Suppressor macrophage (primary cell): Measurements from ENCODE around the gene NCKAP1.
A peak's percentile ranks its signal among the peaks of the same experiment; 100 is the strongest.
"Not testable (repeated sequence)": the region's sequence is repeated elsewhere in the genome, so short reads cannot be mapped to it uniquely, and the experiment has no call there.

Experiments used
- DNase-seq, 4 experiments: peaks; one replicate each; pipeline ENCODE4 v3.0.0-alpha.2; 2020 to 2022
- total RNA-seq, 17 experiments: gene quantifications; one replicate each; lab custom pipeline; 2026; ENCODE audit warnings: mixed read lengths in 6 of 17, inconsistent platforms in 3 of 17; lab: John Stamatoyannopoulos, UW

Gene NCKAP1, protein sequence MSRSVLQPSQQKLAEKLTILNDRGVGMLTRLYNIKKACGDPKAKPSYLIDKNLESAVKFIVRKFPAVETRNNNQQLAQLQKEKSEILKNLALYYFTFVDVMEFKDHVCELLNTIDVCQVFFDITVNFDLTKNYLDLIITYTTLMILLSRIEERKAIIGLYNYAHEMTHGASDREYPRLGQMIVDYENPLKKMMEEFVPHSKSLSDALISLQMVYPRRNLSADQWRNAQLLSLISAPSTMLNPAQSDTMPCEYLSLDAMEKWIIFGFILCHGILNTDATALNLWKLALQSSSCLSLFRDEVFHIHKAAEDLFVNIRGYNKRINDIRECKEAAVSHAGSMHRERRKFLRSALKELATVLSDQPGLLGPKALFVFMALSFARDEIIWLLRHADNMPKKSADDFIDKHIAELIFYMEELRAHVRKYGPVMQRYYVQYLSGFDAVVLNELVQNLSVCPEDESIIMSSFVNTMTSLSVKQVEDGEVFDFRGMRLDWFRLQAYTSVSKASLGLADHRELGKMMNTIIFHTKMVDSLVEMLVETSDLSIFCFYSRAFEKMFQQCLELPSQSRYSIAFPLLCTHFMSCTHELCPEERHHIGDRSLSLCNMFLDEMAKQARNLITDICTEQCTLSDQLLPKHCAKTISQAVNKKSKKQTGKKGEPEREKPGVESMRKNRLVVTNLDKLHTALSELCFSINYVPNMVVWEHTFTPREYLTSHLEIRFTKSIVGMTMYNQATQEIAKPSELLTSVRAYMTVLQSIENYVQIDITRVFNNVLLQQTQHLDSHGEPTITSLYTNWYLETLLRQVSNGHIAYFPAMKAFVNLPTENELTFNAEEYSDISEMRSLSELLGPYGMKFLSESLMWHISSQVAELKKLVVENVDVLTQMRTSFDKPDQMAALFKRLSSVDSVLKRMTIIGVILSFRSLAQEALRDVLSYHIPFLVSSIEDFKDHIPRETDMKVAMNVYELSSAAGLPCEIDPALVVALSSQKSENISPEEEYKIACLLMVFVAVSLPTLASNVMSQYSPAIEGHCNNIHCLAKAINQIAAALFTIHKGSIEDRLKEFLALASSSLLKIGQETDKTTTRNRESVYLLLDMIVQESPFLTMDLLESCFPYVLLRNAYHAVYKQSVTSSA
- total RNA-seq: 16.4 to 58.7 (median 37.9) reads per million in 17 experiments

DNA sequence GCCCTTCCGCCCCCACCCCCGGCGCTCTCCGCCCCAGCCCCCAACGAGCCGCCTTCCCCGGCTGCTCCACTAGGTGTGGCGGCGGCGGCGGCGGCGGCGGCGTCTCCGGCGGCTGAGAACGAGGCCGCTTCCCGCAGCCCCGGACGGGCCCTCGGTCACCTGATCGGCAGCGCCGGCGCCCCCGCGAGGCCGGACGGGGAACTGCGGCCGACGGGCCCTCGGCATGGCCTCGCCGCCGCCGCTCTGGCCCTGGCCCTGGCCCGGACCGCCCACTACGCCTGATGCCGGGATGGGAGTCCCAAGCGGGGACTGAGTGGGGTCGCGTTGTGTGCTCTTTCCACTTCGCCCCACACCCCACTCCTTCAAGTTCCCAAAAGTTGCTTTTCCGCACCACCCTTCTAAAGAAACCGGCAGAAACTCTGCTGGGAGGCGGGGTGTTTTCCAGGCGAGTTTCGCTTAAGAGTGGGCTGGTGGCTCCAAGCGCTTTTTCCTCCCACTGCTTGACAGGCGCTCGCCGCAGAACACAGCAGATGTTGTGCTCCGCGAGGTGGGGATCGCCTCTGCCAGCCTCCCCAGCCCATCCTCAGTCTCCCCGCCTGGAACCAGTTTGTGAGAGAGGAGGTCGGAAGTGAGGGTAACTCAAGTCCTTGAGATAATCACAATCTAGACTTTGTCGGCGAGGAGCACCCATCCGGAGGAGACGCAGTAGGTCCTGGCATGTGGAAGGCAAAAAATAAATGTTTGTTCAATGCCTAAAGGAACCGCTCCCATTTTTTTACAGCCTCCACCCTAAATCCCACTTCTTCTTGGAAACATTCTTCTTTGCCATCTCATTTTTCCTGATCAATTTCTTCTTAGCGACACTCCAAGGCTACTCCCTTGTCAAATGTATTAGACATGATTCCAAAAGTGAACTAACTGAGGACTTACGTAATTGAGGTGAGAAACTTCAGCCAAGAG lies at the start of gene NCKAP1:
TSS of gene NCKAP1 (minus strand) at position 117 of the 960 bp plus-strand sequence. CDS start 358 bp downstream, outside the sequence.
- DNase-seq: peak; percentile 82 to 92 (median 89)

DNA sequence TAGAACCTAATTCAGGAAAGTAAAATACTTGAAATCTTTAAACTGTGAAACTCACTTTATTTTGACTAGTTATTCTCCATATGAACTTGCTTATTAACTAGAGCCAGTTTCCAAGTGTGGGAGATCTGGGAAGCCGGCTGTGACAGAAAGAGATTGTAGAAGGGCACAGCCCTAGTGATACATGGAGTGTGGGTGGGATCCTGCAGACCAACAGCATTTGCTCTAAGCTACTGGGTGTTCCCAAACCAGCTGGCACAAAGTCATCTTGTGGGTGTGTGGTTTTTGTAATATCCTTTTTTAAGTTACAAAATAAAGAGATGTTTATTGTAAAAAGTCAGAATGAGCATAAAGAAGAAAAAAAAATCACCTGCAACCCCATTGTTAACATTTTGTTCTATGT lies 43.7 kb upstream of the NCKAP1 start:
- peak; percentile 52 to 79 (median 75) for DNase-seq

DNA sequence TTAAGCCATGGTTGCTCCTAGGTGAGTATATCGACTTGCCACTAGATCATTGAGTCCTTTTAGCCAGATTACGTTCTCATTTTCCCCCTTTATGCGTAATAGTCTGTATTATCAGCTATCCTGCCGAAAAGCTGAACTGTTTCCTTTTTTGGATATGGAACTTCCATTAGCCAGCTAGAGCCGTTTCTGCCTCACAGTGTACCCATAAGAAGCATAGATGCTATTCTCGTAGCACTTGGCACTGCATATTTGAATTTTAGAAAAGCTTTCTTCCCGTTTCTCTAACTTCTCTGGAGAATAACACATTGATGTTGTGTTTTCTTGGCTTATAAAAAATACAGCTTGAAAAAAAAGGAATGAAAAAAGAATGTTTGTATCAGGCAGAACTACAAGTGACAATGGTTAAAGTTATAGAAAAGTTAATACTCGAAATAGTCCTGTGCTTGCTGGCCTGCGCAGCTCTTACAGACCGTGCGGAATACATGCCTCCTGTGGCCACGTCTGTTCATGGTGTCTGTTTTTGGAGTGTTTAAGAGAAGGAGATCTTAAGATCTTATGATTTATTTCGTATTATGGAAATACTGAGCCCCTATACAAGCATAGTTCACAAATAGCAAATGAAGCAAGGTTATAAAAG lies 41.0 kb upstream of the NCKAP1 start:
- peak; percentile 29 to 49 (median 34) for DNase-seq

DNA sequence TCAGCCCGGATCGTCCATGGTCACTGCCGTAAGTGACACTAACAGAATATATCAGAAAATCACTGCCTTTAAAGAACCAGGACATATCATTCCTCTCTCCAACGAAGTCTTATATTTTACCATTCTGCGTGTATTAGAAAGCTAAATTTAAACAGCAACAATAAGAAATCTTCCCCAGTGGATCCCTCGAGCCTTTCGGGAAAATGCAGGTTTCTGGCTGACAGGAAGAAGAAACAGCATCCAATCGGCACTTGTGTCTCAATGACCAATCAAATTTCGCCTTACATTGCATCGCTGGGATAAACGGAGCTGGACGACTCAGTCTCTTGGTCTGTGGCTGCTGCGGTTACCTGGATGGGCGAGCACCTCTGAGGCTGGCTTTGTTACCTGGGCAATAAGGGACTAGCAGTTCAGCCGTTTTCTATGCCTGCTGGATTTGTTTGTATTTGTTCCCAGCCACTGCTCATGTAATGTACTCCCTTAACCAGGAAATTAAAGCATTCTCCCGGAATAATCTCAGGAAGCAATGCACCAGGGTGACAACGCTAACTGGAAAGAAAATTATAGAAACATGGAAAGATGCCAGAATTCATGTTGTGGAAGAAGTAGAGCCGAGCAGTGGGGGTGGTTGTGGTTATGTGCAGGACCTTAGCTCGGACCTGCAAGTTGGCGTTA lies 40.3 kb upstream of the NCKAP1 start, which contains the start of gene DUSP19:
TSS of gene DUSP19 (plus strand) at position 284 of the 675 bp plus-strand sequence. CDS start at position 471, 187 bp downstream.
- peak; percentile 82 to 97 (median 90) for DNase-seq

DNA sequence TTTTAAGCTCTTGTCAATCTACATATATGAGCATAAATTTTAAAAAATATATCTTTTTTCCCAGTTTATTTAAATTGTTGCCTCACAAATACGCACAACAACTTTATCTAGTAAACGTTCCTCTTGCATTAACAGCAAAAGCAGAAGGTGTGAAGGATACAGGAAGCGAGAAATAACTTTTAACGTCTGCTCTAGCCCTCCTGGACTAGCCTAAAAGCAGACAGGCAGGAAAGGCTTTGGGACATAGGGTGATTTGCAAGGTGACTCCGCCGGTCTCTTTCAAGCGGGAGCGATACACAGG lies 39.9 kb upstream of the NCKAP1 start:
- DNase-seq: no peak

DNA sequence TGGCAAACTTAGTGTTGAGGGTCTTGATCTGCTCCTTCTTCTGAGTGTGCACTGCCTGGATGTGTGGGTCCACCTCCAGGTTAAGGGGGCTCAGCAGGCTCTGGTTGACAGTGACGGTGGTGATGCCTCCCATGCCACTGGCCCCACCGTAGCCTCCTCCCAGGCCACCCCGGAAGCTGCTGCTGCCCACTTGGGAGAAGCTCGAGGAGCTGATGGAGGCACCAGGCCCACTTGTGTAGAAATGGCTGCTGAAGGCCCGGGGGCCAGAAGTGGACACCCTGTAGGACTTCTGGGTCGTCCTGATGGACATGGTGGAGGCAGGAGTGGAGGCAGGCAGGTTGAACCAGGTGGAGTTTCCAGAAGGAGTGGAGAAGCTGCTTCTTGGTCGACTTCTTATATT lies 33.9 kb upstream of the NCKAP1 start:
- DNase-seq: no peak

DNA sequence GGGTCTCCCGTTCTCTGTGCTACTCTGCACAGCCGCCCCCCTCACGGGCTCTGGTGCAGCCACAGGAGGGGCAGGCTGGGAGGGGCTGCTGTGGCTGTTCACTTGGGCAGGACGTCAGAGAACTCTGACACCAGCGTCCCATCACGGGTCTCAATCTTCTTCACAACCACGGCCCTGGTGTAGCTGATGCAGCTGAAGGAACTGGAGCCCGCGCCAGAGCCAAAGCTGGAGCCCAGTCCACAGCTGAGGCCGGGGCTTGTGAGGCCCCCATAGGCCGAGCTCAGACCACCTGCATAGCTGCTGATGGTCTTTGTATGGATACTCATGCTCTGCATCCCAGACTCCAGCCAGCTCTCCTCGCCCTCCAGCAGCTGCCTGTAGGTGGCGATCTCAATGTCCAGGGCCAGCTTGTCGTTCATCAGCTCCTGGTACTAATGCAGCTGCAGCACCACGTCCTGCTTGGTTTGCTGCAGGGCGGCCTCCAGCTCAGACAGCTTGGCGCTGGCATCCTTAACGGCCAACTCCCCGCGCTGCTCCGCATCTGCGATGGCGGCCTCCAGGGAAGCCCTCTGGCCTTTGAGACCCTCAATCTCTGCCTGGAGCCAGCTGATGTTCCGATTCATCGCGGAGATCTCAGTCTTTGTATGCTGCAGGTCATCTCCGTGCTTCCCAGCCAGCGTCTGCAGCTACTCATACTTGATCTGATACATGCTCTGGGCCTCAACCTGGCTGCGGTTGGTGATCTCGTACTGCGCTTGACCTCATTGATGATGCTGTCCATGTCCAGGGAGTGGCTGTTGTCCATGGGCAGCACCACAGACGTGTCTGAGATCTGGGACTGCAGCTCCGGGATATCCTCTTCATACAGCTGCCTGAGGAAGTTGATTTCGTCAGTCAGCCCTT lies 32.9 kb upstream of the NCKAP1 start:
- peak; percentile 23 to 46 (median 38) for DNase-seq

DNA sequence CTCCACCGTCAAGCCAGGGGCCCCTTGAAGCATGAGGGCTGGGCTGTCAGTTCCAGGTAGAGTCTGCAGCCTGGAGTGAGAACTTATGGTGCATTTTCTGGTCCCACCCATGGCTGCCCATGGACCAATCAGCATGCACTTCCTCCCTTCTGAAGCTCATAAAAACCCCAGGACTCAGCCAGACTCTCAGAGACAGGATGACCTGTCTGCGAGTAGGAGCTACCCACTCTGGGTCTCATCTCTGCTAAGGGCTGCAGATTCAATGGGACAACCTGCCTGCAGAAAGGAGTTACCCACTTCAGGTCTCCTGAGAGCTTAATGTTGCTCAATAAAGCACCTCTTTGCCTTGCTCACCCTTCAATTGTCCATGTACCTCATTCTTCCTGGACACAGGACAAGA lies 30.9 kb upstream of the NCKAP1 start:
- no peak for DNase-seq

DNA sequence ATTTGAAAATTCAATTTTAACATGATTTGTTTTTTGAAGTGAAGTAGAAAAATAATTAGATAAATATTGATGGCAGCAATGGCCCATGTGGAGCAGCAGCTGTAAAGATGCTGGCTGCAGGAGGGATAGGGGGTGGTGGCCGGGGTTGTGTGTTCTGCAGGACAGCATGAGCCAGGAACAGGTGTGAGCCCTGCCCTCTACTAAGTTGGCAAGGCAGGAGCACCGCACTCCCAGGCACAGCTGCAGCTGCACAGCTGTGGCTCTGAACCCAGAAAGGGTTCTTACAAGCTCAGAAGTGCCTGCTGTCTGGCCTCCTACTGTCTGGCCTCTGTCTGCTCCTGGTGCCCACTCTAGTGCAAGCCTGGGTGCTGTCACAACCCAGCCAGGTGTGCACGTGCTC lies 30.3 kb upstream of the NCKAP1 start:
- DNase-seq: no peak

DNA sequence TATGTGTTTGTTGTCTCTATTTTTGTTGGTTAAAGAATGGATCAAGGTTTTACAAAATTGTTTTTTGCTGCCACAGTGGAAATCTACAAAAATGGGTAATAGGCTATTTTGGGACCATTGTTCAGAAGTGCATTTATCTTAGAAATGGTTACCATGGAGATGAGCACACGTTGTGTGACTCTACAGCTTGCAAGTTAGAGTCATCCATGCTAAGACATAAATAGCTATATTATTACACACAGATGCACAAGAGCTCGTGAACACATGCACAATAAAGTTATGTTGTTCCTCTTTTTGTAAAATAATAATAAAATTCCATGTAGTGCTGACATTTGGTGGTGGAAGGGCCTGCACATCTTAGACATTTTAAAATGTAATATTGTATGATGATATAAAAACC lies 24.8 kb upstream of the NCKAP1 start:
- DNase-seq: peak; percentile 13 to 81 (median 36)

DNA sequence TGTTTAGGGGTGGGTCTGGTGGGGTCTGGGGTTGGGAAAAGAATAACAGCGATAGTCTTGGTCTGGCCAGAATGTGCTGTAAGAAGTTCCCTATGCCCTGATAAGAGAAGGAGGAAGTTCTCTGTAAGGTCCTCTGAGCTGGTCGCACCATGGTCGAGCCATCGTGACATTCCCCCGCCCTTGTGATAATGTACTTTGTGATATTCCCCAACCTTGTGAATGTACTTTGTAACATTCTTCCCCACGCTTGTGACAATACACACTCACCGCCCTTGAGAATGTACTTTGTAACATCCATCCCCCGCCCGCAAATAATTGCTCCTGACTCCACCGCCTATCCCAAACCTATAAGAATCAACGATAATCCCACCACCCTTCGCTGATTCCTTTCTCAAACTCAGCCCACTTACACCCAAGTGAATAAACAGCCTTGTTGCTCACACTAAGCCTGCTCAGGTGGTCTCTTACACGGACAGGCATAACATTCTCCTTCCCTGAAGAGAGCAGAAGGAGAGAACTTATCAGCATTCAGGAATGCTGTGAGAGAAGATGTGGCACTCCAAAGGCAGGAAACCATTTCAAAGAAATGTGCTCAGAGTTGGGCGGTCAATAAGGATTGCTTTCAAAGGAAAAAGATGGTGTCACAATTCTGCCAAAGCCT lies 22.4 kb upstream of the NCKAP1 start:
- no peak for DNase-seq

DNA sequence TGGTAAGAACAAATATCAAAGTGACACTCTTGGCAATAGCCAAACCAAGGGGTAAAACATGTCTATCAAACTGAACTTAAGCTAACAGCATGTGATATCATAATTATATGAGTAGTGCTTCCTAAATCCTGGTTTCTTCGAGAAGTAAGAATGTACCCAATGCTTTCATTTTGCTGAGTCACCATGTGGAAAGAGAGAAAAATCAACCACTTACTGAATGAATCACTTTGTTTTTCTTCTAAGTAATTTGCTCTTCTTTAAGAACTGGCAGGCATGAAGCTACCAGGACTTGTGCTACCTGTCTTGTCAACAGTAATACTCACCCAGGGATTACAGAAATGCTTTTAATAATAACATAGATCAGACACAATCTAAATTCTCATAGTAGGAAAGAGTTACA lies 21.3 kb upstream of the NCKAP1 start:
- DNase-seq: peak in 2 of 4 experiments; percentile 35 to 43

DNA sequence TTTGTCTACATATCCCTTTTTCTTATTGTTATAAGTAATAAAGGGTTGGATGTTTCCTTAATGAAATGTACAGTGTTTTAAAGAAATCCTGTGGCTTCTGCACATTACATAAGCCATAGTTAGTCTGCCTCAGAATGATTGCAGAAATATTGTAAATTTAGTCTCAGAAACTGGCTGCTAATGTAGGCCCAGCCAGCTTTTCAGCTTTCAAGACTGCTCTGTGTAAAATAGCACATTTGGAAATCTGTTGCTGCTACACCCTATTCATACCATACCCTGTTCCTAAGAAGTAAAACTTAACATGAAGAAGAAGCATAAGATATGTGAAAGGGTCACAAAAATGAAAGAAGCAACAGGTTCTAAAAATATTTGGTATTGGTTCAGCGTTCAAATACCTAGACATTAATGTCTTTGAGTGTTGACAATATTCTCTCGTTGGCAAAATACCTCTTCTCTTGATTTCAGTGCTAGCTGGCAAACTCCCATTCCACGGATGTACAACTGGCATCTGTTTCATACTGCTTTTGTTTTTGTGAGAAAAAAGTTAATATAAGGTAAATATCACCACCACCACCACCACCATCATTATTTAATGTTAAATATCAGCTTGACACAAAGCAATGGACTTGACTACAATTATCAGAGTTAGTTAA lies 19.2 kb upstream of the NCKAP1 start:
- no peak for DNase-seq

DNA sequence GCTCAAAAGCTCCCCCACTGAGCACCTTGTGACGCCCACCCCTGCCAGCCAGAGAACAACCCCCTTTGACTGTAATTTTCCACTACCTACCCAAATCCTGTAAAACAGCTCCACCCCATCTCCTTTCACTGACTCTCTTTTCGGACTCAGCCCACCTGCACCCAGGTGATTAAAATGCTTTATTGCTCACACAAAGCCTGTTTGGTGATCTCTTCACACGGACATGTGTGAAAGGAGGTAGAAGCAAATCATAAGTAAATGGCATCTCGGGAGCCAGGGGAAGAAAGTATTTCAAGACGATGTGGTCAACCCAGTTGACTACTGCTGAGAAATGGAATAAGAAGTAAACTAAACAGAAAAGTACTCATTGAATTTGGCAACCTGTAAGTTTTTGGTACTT lies 11.2 kb upstream of the NCKAP1 start:
- DNase-seq: no peak

DNA sequence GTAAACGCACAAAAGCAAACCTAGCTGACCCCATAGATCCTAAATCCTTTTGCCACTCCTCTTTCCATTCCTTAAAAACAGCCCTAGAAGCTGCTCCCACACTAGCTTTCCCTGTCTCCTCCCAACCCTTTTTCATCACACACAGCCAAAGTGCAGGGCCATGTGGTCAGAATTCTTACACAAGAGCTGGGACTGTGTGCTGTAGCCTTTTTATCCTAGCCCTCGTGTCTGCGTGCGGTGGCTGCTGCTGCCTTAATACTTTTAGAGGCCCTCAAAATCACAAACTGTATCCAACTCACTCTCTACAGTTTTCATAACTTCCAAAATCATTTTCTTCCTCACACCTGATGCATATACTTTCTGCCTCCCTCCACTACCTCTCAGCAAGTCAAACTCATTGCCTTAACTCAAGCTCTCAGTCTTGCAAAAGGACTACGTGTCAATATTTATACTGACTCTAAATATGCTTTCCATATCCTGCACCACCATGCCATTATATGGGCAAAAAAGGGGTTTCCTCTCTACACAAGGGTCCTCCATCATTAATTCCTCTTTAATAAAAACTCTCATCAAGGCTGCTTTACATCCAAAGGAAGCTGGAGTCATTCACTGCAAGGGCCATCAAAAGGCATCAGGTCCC lies 9.3 kb upstream of the NCKAP1 start:
- DNase-seq: not testable (repeated sequence)

DNA sequence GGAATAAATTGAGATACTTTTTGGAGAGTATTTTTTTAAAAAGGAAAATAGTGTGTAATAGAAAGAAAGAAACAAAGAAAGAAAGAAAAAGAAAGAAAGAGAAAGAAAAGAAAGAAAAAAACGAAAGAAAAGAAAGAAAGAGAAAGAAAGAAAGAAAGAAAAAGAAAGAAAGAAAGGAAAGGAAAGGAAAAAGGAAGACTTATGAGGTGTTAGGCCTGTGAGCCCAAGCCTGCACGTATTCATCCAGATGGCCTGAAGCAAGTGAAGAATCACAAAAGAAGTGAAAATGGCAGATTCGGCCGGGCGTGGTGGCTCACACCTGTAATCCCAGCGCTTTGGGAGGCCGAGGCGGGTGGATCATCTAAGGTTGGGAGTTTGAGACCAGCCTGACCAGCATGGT lies 5.3 kb upstream of the NCKAP1 start:
- not testable (repeated sequence) for DNase-seq

DNA sequence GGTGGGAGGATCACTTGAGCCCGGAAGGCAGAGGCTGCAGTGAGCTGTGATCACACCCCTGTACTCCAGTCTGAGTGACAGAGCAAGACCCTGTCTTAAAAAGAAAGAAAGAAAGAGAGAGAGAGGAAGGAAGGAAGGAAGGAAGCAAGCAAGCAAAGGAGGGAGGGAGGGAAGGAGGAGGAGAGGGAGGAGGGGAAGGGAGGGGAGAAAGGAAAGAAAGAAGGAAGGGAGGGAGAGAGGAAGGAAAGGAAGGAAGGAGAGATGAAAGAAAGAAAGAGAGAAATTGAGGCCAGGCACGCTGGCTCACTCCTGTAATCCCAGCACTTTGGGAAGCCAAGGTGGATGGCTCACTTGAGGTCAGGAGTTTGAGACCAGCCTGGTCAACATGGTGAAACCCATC lies 2.3 kb upstream of the NCKAP1 start:
- DNase-seq: no peak
